SK-N-SH (cell line): Measurements from ENCODE around the gene DKC1. TPM values are rescaled to one million over a fixed set of nuclear protein-coding genes. Genes with fewer than 3 reads are reported as not detected.

ENCODE experiments used
- CTCF ChIA-PET: fragments of 300-600, 350-600 bp; formaldehyde crosslinking; extraction: SDS; loops from one replicate; lab custom pipeline; 2021; lab: Yijun Ruan, JAX
- POLR2A ChIA-PET: fragments of 350-600 bp; sonication (Branson Sonifier 250); formaldehyde crosslinking; extraction: SDS; loops from one replicate; lab custom pipeline; 2020; ENCODE audit warnings: antibody characterized with exemption, inconsistent platforms; lab: Yijun Ruan, JAX
- DNase-seq: peaks from one replicate; pipeline ENCODE4 v3.0.0; 2012
- H2AFZ ChIP-seq: fragments of 200-600 bp; sonication (generic); 2 replicates; pipeline ENCODE4 v1.8.1; 2016; ENCODE audit warnings: antibody characterized with exemption, mild to moderate bottlenecking, low read depth
- H3F3A ChIP-seq: fragments of 200-600 bp; sonication (generic); replicated peaks from 2 replicates; pipeline ENCODE3; 2016; ENCODE audit warnings: antibody characterized with exemption, mild to moderate bottlenecking; ENCODE audit not compliant: insufficient read depth
- H3K27ac ChIP-seq, 2 experiments: fragments of 200-500 bp in 1 of 2; fragments of 200-600 bp in 1 of 2; sonication (Bioruptor generic) in 1 of 2; sonication (generic), shearing (Covaris generic) in 1 of 2; 2 replicates each; pipeline versions ENCODE4 v1.5.1 to v1.6.1; 2014 to 2016; ENCODE audit warnings: low read depth in 2 of 2, inconsistent platforms in 1 of 2, low read length in 1 of 2, mild to moderate bottlenecking in 1 of 2, mixed read lengths in 1 of 2
- H3K27me3 ChIP-seq: fragments of 200-600 bp; sonication (generic), shearing (Covaris generic); 2 replicates; pipeline ENCODE4 v1.6.1; 2016; ENCODE audit warnings: mixed run types; ENCODE audit not compliant: insufficient read depth
- H3K36me3 ChIP-seq, 2 experiments: fragments of 200-500 bp in 1 of 2; fragments of 200-600 bp in 1 of 2; sonication (Bioruptor generic) in 1 of 2; sonication (generic) in 1 of 2; replicated peaks in 1 of 2; 2 replicates each; pipeline versions ENCODE3 to v1.5.1; 2014 to 2016; ENCODE audit warnings: low read length in 1 of 2, mild to moderate bottlenecking in 1 of 2; ENCODE audit not compliant: insufficient read depth in 2 of 2, control insufficient read depth in 1 of 2
- H3K4me1 ChIP-seq, 2 experiments: fragments of 200-500 bp in 1 of 2; fragments of 200-600 bp in 1 of 2; sonication (Bioruptor generic) in 1 of 2; sonication (generic), shearing (Covaris generic) in 1 of 2; 2 replicates each; pipeline versions ENCODE4 v1.5.1 to v1.6.1; 2014 to 2016; ENCODE audit warnings: low read depth in 1 of 2, low read length in 1 of 2, mixed run types in 1 of 2; ENCODE audit not compliant: insufficient read depth in 2 of 2, control insufficient read depth in 1 of 2
- H3K4me2 ChIP-seq: fragments of 200-600 bp; sonication (generic), shearing (Covaris generic); 2 replicates; pipeline ENCODE4 v1.6.1; 2017; ENCODE audit warnings: mixed run types
- H3K4me3 ChIP-seq, 2 experiments: fragments of 200-500 bp in 1 of 2; fragments of 200-600 bp in 1 of 2; sonication (Bioruptor generic) in 1 of 2; sonication (generic), shearing (Covaris generic) in 1 of 2; 2 replicates each; pipeline versions ENCODE4 v1.5.1 to v1.8.1; 2014 to 2016; ENCODE audit warnings: low read depth in 2 of 2, inconsistent platforms in 1 of 2, low read length in 1 of 2, mild to moderate bottlenecking in 1 of 2, mixed read lengths in 1 of 2, moderate library complexity in 1 of 2
- H3K79me2 ChIP-seq: fragments of 200-600 bp; sonication (generic); 2 replicates; pipeline ENCODE4 v1.8.1; 2017; ENCODE audit warnings: mild to moderate bottlenecking; ENCODE audit not compliant: insufficient read depth
- H3K9ac ChIP-seq: fragments of 200-600 bp; sonication (generic); 2 replicates; pipeline ENCODE4 v1.6.1; 2017; ENCODE audit warnings: mixed run types
- H3K9me2 ChIP-seq: fragments of 200-600 bp; sonication (generic); 2 replicates; pipeline ENCODE4 v1.6.1; 2017; ENCODE audit warnings: mixed run types
- H3K9me3 ChIP-seq: fragments of 200-600 bp; sonication (generic); 2 replicates; pipeline ENCODE4 v1.6.1; 2017; ENCODE audit warnings: mixed run types, mild to moderate bottlenecking, moderate library complexity
- H4K20me1 ChIP-seq: fragments of 200-600 bp; sonication (generic); 2 replicates; pipeline ENCODE4 v1.6.1; 2017; ENCODE audit warnings: mild to moderate bottlenecking, mixed run types; ENCODE audit not compliant: insufficient read depth
- EZH2phosphoT487 ChIP-seq: fragments of 200-600 bp; sonication (generic); IDR thresholded peaks from 2 replicates; pipeline ENCODE4 v1.6.1; 2017; ENCODE audit warnings: low read depth, mixed run types, mild to moderate bottlenecking, antibody characterized with exemption, moderate library complexity, borderline replicate concordance
- FOSL2 ChIP-seq: IDR thresholded peaks from 2 replicates; pipeline ENCODE4 v1.4.0; 2012; ENCODE audit warnings: low read depth, mild to moderate bottlenecking, moderate library complexity, borderline replicate concordance
- FOXM1 ChIP-seq: IDR thresholded peaks from 2 replicates; pipeline ENCODE4 v1.4.0; 2012; ENCODE audit warnings: low read depth, mild to moderate bottlenecking
- GABPA ChIP-seq: IDR thresholded peaks from 2 replicates; pipeline ENCODE4 v1.4.0; 2012; ENCODE audit warnings: low read depth, mild to moderate bottlenecking
- GATA2 ChIP-seq: sonication (generic); formaldehyde crosslinking; IDR thresholded peaks from 2 replicates; pipeline ENCODE4 v1.5.0; 2020; ENCODE audit warnings: mild to moderate bottlenecking, missing genetic modification reagents
- JUND ChIP-seq: IDR thresholded peaks from 2 replicates; pipeline ENCODE4 v1.4.0; 2012
- MXI1 ChIP-seq: IDR thresholded peaks from 2 replicates; pipeline ENCODE4 v1.6.1; 2012; ENCODE audit warnings: mild to moderate bottlenecking, low read depth, low read length, improper control_type of control experiment
- PBX3 ChIP-seq: IDR thresholded peaks from 2 replicates; pipeline ENCODE4; 2012
- POLR2AphosphoS5 ChIP-seq: IDR thresholded peaks from 2 replicates; pipeline ENCODE4 v1.6.1; 2012; ENCODE audit warnings: low read depth, low read length
- RCOR1 ChIP-seq: fragments of 150-350 bp; IDR thresholded peaks from 2 replicates; pipeline ENCODE4 v1.6.1; 2017; ENCODE audit warnings: antibody characterized with exemption, low read length
- RFX5 ChIP-seq: IDR thresholded peaks from 2 replicates; pipeline ENCODE4 v1.6.1; 2012; ENCODE audit warnings: mild to moderate bottlenecking, improper control_type of control experiment, low read length
- RXRA ChIP-seq: IDR thresholded peaks from 2 replicates; pipeline ENCODE4 v1.4.0; 2012; ENCODE audit warnings: low read depth, mild to moderate bottlenecking, borderline replicate concordance
- SIN3A ChIP-seq: IDR thresholded peaks from 2 replicates; pipeline ENCODE4 v1.6.1; 2012; ENCODE audit warnings: low read depth, mild to moderate bottlenecking, low read length, moderate library complexity, borderline replicate concordance
- SMC3 ChIP-seq: IDR thresholded peaks from 2 replicates; pipeline ENCODE4 v1.6.1; 2012; ENCODE audit warnings: low read depth, low read length, improper control_type of control experiment
- TCF12 ChIP-seq: IDR thresholded peaks from 2 replicates; pipeline ENCODE4 v1.4.0; 2012
- TEAD4 ChIP-seq: IDR thresholded peaks from 2 replicates; pipeline ENCODE4 v1.4.0; 2012; ENCODE audit warnings: mild to moderate bottlenecking, borderline replicate concordance; ENCODE audit not compliant: insufficient read depth
- WGBS: methylation state at CpG from one replicate; pipeline ENCODE4 v1.1.6; 2017; ENCODE audit warnings: low lambda C conversion rate; 5-methylcytosine and 5-hydroxymethylcytosine counted together
- polyA plus RNA-seq, 3 experiments: library from polyadenylated mRNA; depleted of rRNA; stranded (reverse); fragments of >200 nt; gene quantifications; 2 replicates each; pipeline ENCODE4 v1.2.3, GENCODE V29; 2012
- TF ChIP-seq, protein P1 (sequence below): IDR thresholded peaks from 2 replicates; pipeline ENCODE4 v1.4.0; 2012; ENCODE audit warnings: low read depth, borderline replicate concordance
- TF ChIP-seq, protein P2 (sequence below): fragments of 150-350 bp; IDR thresholded peaks from 2 replicates; pipeline ENCODE4 v1.6.1; 2017; ENCODE audit warnings: antibody characterized with exemption, low read length, low read depth, borderline replicate concordance
- TF ChIP-seq, protein P3 (sequence below): IDR thresholded peaks from 2 replicates; pipeline ENCODE4 v1.4.0; 2012; ENCODE audit warnings: low read depth, borderline replicate concordance
- TF ChIP-seq, protein P4 (sequence below): IDR thresholded peaks from 2 replicates; pipeline ENCODE4 v1.4.0; 2012; ENCODE audit warnings: low read depth

The DKC1 gene
- polyA plus RNA-seq, 1 of the 3 experiments (the other 2 are of a cell fraction): 53.0 TPM

- 56% methylated on average over 5 of the region's 5 CpGs for WGBS
Measured at GRCh38 chrX:154737136-154737535, 25.5 kb upstream of the DKC1 start.

More at GRCh38 chrX:154737136-154737535, 25.5 kb upstream of the DKC1 start:
- Histone ChIP-seq H3K27ac (peak overlapping the region in 1 of 2 experiments; percentile 79; a peak in 2 of 4 replicates), H3K4me1 (peaks cover 0 to 19% of the 10 kb centered on the region in 2 experiments; a peak in 1 of 4 replicates), H2AFZ (no peak overlapping the region), H3F3A (peaks cover 21% of the 10 kb centered on the region), H3K4me3 (no peak overlapping the region), H3K27me3 (no peaks in the 10 kb centered on the region), H3K9me2 (no peaks in the 10 kb centered on the region), H3K9me3 (no peaks in the 10 kb centered on the region), H4K20me1 (no peaks in the 10 kb centered on the region)
- no peak for DNase-seq
- ChIA-PET POLR2A (interaction anchor here (0.7 kb wide), 1 partner anchor 12 kb away, joined by 3 read pairs; no protein-coding TSS in a partner anchor), CTCF (interaction anchor here (0.6 to 1.3 kb wide), 2 partner anchors 8 to 12 kb away, joined by 3 read pairs; no protein-coding TSS in a partner anchor)
- TF ChIP-seq POLR2AphosphoS5: no peak
- TF ChIP-seq RFX5: no peak
- no peak for TF ChIP-seq GATA2 (CRISPR knock-in tag)
- TF ChIP-seq FOSL2: no peak
- no peak for TF ChIP-seq MXI1
- no peak for TF ChIP-seq EZH2phosphoT487
- TF ChIP-seq TCF12: no peak
- TF ChIP-seq, protein P1, sequence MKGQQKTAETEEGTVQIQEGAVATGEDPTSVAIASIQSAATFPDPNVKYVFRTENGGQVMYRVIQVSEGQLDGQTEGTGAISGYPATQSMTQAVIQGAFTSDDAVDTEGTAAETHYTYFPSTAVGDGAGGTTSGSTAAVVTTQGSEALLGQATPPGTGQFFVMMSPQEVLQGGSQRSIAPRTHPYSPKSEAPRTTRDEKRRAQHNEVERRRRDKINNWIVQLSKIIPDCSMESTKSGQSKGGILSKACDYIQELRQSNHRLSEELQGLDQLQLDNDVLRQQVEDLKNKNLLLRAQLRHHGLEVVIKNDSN: no peak
- TF ChIP-seq, protein P2, sequence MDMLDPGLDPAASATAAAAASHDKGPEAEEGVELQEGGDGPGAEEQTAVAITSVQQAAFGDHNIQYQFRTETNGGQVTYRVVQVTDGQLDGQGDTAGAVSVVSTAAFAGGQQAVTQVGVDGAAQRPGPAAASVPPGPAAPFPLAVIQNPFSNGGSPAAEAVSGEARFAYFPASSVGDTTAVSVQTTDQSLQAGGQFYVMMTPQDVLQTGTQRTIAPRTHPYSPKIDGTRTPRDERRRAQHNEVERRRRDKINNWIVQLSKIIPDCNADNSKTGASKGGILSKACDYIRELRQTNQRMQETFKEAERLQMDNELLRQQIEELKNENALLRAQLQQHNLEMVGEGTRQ: no peak
- TF ChIP-seq RCOR1: no peak
- TF ChIP-seq, protein P3, sequence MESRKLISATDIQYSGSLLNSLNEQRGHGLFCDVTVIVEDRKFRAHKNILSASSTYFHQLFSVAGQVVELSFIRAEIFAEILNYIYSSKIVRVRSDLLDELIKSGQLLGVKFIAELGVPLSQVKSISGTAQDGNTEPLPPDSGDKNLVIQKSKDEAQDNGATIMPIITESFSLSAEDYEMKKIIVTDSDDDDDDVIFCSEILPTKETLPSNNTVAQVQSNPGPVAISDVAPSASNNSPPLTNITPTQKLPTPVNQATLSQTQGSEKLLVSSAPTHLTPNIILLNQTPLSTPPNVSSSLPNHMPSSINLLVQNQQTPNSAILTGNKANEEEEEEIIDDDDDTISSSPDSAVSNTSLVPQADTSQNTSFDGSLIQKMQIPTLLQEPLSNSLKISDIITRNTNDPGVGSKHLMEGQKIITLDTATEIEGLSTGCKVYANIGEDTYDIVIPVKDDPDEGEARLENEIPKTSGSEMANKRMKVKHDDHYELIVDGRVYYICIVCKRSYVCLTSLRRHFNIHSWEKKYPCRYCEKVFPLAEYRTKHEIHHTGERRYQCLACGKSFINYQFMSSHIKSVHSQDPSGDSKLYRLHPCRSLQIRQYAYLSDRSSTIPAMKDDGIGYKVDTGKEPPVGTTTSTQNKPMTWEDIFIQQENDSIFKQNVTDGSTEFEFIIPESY: no peak
- no peak for TF ChIP-seq TEAD4
- no peak for TF ChIP-seq SMC3
- TF ChIP-seq FOXM1: no peak
- no peak for TF ChIP-seq SIN3A
- TF ChIP-seq, protein P4, sequence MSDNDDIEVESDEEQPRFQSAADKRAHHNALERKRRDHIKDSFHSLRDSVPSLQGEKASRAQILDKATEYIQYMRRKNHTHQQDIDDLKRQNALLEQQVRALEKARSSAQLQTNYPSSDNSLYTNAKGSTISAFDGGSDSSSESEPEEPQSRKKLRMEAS: no peak
- TF ChIP-seq PBX3: no peak
- no peak for TF ChIP-seq GABPA
- no peak for TF ChIP-seq JUND
- TF ChIP-seq RXRA: no peak
- TF ChIP-seq, all 33 proteins: peak for 0
- no peaks in the 10 kb centered on the region for H3K36me3 ChIP-seq
- no peaks in the 10 kb centered on the region for H3K79me2 ChIP-seq
- 0 out of 2 replicates have a peak overlapping the region, but pooled peaks have one; percentile 3 for H3K4me2 ChIP-seq
- no peak overlapping the region for H3K9ac ChIP-seq
